GM12878 (cell line): Measurements from ENCODE around the gene MYO7A. TPM values are rescaled to one million over a fixed set of nuclear protein-coding genes. Genes with fewer than 3 reads are reported as not detected.

Experiments used
- ATAC-seq: fragments of 200-7000 bp; cut with Tn5 transposase; 3 replicates; pipeline ENCODE4 v1.9.1; 2020; ENCODE audit warnings: mild to moderate bottlenecking, moderate library complexity
- BruUV-seq: library from RNA; stranded (reverse); fragments of 400-500 nt; replicated peaks from 2 replicates; lab custom pipeline; 2021; lab: Mats Ljungman, UMichigan
- CTCF ChIA-PET: fragments of 300-600 bp; sonication (Branson Sonifier 250); formaldehyde crosslinking; extraction: SDS; loops from one replicate; lab custom pipeline; 2021; ENCODE audit warnings: inconsistent platforms; lab: Yijun Ruan, JAX
- POLR2A ChIA-PET: fragments of 350-600 bp; formaldehyde crosslinking; extraction: SDS; loops from one replicate; lab custom pipeline; 2021; ENCODE audit warnings: inconsistent platforms; lab: Charles Lee
- RAD21 ChIA-PET: fragments of 300-600 bp; sonication (Branson Sonifier 250); formaldehyde crosslinking; loops from one replicate; lab custom pipeline; 2023; ENCODE audit warnings: antibody characterized with exemption; ENCODE audit not compliant: unreplicated experiment; lab: Charles Lee
- SMC1A ChIA-PET: fragments of 300-600 bp; sonication (Branson Sonifier 250); formaldehyde crosslinking; loops from one replicate; lab custom pipeline; 2023; ENCODE audit not compliant: unreplicated experiment, uncharacterized antibody; lab: Charles Lee
- DNase-seq: peaks from one replicate; pipeline ENCODE4 v3.0.0-alpha.2; 2011; ENCODE audit warnings: low read depth, low spot score
- FAIRE-seq: peaks from 3 replicates; lab custom pipeline; 2011; peaks lifted over from hg19 to GRCh38; lab: Jason Lieb, UNC
- H2AFZ ChIP-seq: 2 replicates; pipeline ENCODE4 v1.6.0; 2011; ENCODE audit warnings: low read depth, low read length, control low read depth; ENCODE audit not compliant: control insufficient read depth
- H3K27ac ChIP-seq: 2 replicates; pipeline ENCODE4 v1.5.1; 2011; ENCODE audit warnings: control low read depth; ENCODE audit not compliant: control insufficient read depth, insufficient read depth
- H3K27me3 ChIP-seq, 2 experiments: replicated peaks in 1 of 2; 2 replicates each; pipeline versions ENCODE4 v1.6.0 to v1.6.1; 2011; ENCODE audit warnings: low read length in 1 of 2; ENCODE audit not compliant: control insufficient read depth in 2 of 2, insufficient read depth in 2 of 2
- H3K36me3 ChIP-seq, 2 experiments: 2 replicates each; pipeline ENCODE4 v1.5.1; 2011; ENCODE audit warnings: low read length in 1 of 2; ENCODE audit not compliant: control insufficient read depth in 2 of 2, insufficient read depth in 2 of 2
- H3K4me1 ChIP-seq: 2 replicates; pipeline ENCODE4 v1.6.1; 2011; ENCODE audit warnings: mild to moderate bottlenecking, low read length, moderate library complexity, mixed read lengths; ENCODE audit not compliant: control insufficient read depth, insufficient read depth
- H3K4me2 ChIP-seq: 2 replicates; pipeline ENCODE4 v1.6.0; 2011; ENCODE audit warnings: control low read depth; ENCODE audit not compliant: control insufficient read depth, insufficient read depth
- H3K4me3 ChIP-seq: fragments of 200-600 bp; sonication (generic); 2 replicates; pipeline ENCODE4 v1.5.1; 2016
- H3K79me2 ChIP-seq: 2 replicates; pipeline ENCODE4 v1.6.0; 2011; ENCODE audit warnings: low read length; ENCODE audit not compliant: control insufficient read depth, insufficient read depth
- H3K9ac ChIP-seq: 2 replicates; pipeline ENCODE4 v1.8.0; 2011; ENCODE audit warnings: low read length, control low read depth, mixed read lengths; ENCODE audit not compliant: control insufficient read depth, insufficient read depth
- H3K9me3 ChIP-seq: replicated peaks from 3 replicates; pipeline ENCODE4 v1.5.1; 2011; ENCODE audit warnings: mild to moderate bottlenecking, low read length; ENCODE audit not compliant: control insufficient read depth, insufficient read depth
- H4K20me1 ChIP-seq: 2 replicates; pipeline ENCODE4 v1.6.0; 2011; ENCODE audit not compliant: control insufficient read depth, insufficient read depth
- BRCA1 ChIP-seq: IDR thresholded peaks from 2 replicates; pipeline ENCODE4 v1.6.1; 2011; ENCODE audit warnings: low read depth, low read length, improper control_type of control experiment
- CHD2 ChIP-seq: IDR thresholded peaks from 2 replicates; pipeline ENCODE4 v1.6.1; 2011; ENCODE audit warnings: low read depth, low read length, improper control_type of control experiment, borderline replicate concordance
- CHD4 ChIP-seq: fragments of 200-600 bp; sonication (generic); IDR thresholded peaks from 2 replicates; pipeline ENCODE4 v1.6.1; 2016; ENCODE audit warnings: mild to moderate bottlenecking
- EZH2 ChIP-seq: IDR thresholded peaks from 2 replicates; pipeline ENCODE4 v1.6.1; 2012; ENCODE audit warnings: low read depth, mild to moderate bottlenecking, control low read depth, inconsistent platforms, low read length, borderline replicate concordance; ENCODE audit not compliant: control insufficient read depth
- JUNB ChIP-seq: IDR thresholded peaks from 2 replicates; pipeline ENCODE4 v1.6.1; 2016; ENCODE audit warnings: antibody characterized with exemption, mild to moderate bottlenecking
- MTA2 ChIP-seq: fragments of 450-650 bp; IDR thresholded peaks from 2 replicates; pipeline ENCODE4 v1.6.1; 2016; ENCODE audit warnings: low read depth, mild to moderate bottlenecking, moderate library complexity
- MYC ChIP-seq: IDR thresholded peaks from 2 replicates; pipeline ENCODE4 v1.6.1; 2011; ENCODE audit warnings: mild to moderate bottlenecking, low read length, moderate library complexity, inconsistent platforms; ENCODE audit not compliant: insufficient read depth, insufficient replicate concordance, insufficient read length, severe bottlenecking
- NFIC ChIP-seq: IDR thresholded peaks from 2 replicates; pipeline ENCODE4 v1.6.1; 2012; ENCODE audit warnings: low read depth, mild to moderate bottlenecking, inconsistent platforms, low read length, moderate library complexity
- PRDM15 ChIP-seq: fragments of 450-650 bp; formaldehyde crosslinking; IDR thresholded peaks from 2 replicates; pipeline ENCODE4 v1.4.0; 2020; ENCODE audit warnings: mild to moderate bottlenecking, moderate library complexity
- SP1 ChIP-seq: IDR thresholded peaks from one replicate; pipeline ENCODE4 v1.6.1; 2011; ENCODE audit warnings: low read depth, low read length
- STAT3 ChIP-seq: IDR thresholded peaks from 2 replicates; pipeline ENCODE4 v1.6.1; 2011; ENCODE audit warnings: low read depth, low read length, improper control_type of control experiment
- ZNF217 ChIP-seq: fragments of 450-650 bp; IDR thresholded peaks from 2 replicates; pipeline ENCODE4 v1.6.1; 2017; ENCODE audit warnings: antibody characterized with exemption, mild to moderate bottlenecking
- WGBS: methylation state at CpG from one replicate; pipeline ENCODE4 v1.1.6; 2016; ENCODE audit warnings: low lambda C conversion rate; ENCODE audit not compliant: insufficient replicate concordance, insufficient coverage; ENCODE audit errors: missing lambda C conversion rate; 5-methylcytosine and 5-hydroxymethylcytosine counted together
- in situ Hi-C: fragments of 300-500 bp; cut with MboI; formaldehyde crosslinking; loops from 9 replicates; pipeline ENCODE4 v1.14.3; 2018; ENCODE audit warnings: mixed read lengths
- intact Hi-C: fragments of 100-400 bp; cut with micrococcal nuclease; formaldehyde crosslinking; loops from one replicate; pipeline ENCODE4 v1.14.2; 2022; ENCODE audit not compliant: unreplicated experiment
- polyA plus RNA-seq, 11 experiments: library from polyadenylated mRNA; depleted of rRNA in 4 of 11; unstranded in 6 of 11; stranded (reverse) in 5 of 11; fragments of >200 nt; fragmentation: Nextera tagmentation in 4 of 11; fragmentation: Illumina TruSeq in 1 of 11; extraction: Ambion mirVana in 4 of 11; extraction: Trizol in 1 of 11; gene quantifications; 1 replicate in 1 of 11; 2 replicates in 10 of 11; pipeline versions ENCODE4 v1.2.1 to v1.2.3, GENCODE V29; 2011 to 2016; ENCODE audit warnings: inconsistent platforms in 2 of 11, missing spikeins in 2 of 11, low read depth in 1 of 11
- total RNA-seq, 4 experiments: library from RNA; depleted of rRNA in 3 of 4; stranded (reverse); fragments of >200 nt in 3 of 4; fragmentation: Illumina TruSeq in 1 of 4; extraction: Trizol in 1 of 4; gene quantifications; 2 replicates each; pipeline versions ENCODE4 v1.2.1 to v1.2.3, GENCODE V29; 2013 to 2021

Gene MYO7A
- total and polyA plus RNA-seq, 10 of the 15 experiments (the other 5 are each of a cell fraction or from before 2014, with no cell fraction given), result 0.01 to 0.21 (median 0.04) TPM; not detected in 6

GRCh38 chr11:77106759-77107158 is 21.3 kb upstream of the MYO7A start (continued):
- no peak for TF ChIP-seq SP1
- no peak for TF ChIP-seq MYC
- TF ChIP-seq CHD2, result no peak

- H3K4me1 ChIP-seq, result no peaks in the 10 kb centered on the region
- no peak overlapping the region for H2AFZ ChIP-seq
- H3K27ac ChIP-seq, result no peak overlapping the region
- H3K36me3 ChIP-seq, result no peaks in the 10 kb centered on the region
- H3K9me3 ChIP-seq, result no peaks in the 10 kb centered on the region
- no peak for FAIRE-seq
- no peak overlapping the region for H3K4me2 ChIP-seq
- ATAC-seq, result peak; percentile 34; the same call in 2 of the 3 replicates
- SMC1A ChIA-PET, result no interaction called here
- H3K27me3 ChIP-seq, result peaks cover 0 to 2% of the 10 kb centered on the region in 2 experiments; a peak in 2 of 4 replicates
- no peak overlapping the region for H3K4me3 ChIP-seq
- 62% methylated on average over 3 of the region's 3 CpGs for WGBS
- CTCF ChIA-PET, result no interaction called here
- RAD21 ChIA-PET, result no interaction called here
- no peaks in the 10 kb centered on the region for H4K20me1 ChIP-seq
- no peak for DNase-seq
- H3K79me2 ChIP-seq, result no peaks in the 10 kb centered on the region
- intact Hi-C loops, result loop anchor here (10.0 kb wide), 1 partner anchor 373 kb away; no protein-coding TSS in a partner anchor
- no TSS peak for BruUV-seq
- no peak for TF ChIP-seq EZH2
- TF ChIP-seq, all 136 proteins: peak for 0
- POLR2A ChIA-PET, result no interaction called here
- H3K9ac ChIP-seq, result no peak overlapping the region
- in situ Hi-C loops, result no loop called here
Observed at GRCh38 chr11:77107950-77108349, 20.1 kb upstream of the MYO7A start.

- H2AFZ ChIP-seq, result no peak overlapping the region
- no peaks in the 10 kb centered on the region for H3K79me2 ChIP-seq
- H3K4me2 ChIP-seq, result no peak overlapping the region
- ChIA-PET SMC1A (no interaction called here), CTCF (no interaction called here), POLR2A (no interaction called here), RAD21 (no interaction called here)
- no peaks in the 10 kb centered on the region for H4K20me1 ChIP-seq
- H3K9ac ChIP-seq, result no peak overlapping the region
- H3K4me1 ChIP-seq, result no peaks in the 10 kb centered on the region
- in situ Hi-C loops (no loop called here), intact Hi-C loops (loop anchor here (10.0 kb wide), 1 partner anchor 374 kb away; no protein-coding TSS in a partner anchor)
- H3K4me3 ChIP-seq, result no peak overlapping the region
- no peaks in the 10 kb centered on the region for H3K36me3 ChIP-seq
- ATAC-seq, result no peak
- 54% methylated on average over 9 of the region's 9 CpGs for WGBS
- BruUV-seq, result no TSS peak
- no peaks in the 10 kb centered on the region for H3K9me3 ChIP-seq
- no peak overlapping the region for H3K27ac ChIP-seq
- peaks cover 0 to 2% of the 10 kb centered on the region in 2 experiments; a peak in 2 of 4 replicates for H3K27me3 ChIP-seq
- no peak for DNase-seq
- no peak for FAIRE-seq
- TF ChIP-seq MTA2 (no peak), PRDM15 (CRISPR knock-in tag) (no peak), BRCA1 (no peak), CHD4 (no peak), JUNB (no peak), ZNF217 (no peak), STAT3 (no peak), NFIC (no peak)
Observed at GRCh38 chr11:77108436-77108835, 19.6 kb upstream of the MYO7A start.
